DMS114 treated with DMSO at 0.1 percent for 48 hours (cell line): ENCODE results near the gene DHCR24.
"Not testable (repeated sequence)": the region's sequence is repeated elsewhere in the genome, so short reads cannot be mapped to it uniquely, and the experiment has no call there.

Experiments used
- DNase-seq: peaks from one replicate; lab custom pipeline; 2025; ENCODE audit not compliant: unreplicated experiment; lab: John Stamatoyannopoulos, UW

Gene DHCR24

DNA sequence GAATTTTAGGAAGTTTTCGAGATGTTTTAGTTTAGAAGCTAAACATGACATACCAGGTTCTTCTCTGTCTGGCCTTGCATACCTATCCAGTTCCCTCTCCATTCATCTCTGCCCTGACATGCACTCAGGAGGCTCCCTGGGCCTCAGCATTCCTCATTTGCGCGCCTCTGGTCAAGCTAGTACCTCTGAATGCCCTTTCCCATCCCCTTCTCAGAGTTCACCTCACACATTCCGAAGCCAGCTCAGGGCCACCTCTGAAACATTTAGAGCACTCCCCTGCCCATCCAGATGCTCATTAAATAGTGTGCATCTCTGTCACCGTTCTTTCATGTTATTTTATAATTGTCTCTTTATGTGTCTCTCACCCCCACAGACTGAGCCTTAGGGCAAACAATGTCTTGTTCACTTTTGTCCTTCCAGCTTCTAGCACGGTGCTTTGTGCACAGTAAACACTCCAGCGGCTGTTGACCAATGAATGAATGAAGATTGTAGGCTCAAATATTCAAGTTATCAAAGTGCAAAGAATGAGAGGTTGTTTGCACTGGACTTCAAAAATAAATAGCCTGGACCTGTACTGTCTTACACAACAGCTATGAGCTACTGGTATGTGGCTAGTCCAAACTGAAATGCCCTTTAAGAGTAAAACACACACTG lies 1.2 kb upstream of the DHCR24 start:
- no peak for DNase-seq

DNA sequence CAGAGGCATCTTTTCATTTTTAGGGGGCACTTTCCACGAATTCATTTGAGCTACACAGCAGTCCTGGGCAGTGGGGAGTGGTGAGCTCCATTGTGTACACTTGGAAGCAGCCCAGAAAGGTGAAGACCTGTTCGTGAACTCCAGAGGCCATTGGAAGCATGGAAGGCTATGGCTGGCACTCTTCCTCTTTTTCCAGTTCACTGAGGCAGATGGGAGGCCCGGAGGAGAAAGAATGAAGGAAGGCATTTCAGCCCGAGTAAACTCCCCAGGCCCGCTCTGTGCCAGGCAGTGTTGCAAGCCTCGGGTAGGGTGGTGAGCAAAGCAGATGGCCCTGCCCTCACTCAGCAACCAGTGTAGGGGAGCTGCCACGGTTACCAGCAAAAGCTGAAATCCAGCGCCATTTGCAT lies 673 bp upstream of the DHCR24 start:
- DNase-seq: no peak

DNA sequence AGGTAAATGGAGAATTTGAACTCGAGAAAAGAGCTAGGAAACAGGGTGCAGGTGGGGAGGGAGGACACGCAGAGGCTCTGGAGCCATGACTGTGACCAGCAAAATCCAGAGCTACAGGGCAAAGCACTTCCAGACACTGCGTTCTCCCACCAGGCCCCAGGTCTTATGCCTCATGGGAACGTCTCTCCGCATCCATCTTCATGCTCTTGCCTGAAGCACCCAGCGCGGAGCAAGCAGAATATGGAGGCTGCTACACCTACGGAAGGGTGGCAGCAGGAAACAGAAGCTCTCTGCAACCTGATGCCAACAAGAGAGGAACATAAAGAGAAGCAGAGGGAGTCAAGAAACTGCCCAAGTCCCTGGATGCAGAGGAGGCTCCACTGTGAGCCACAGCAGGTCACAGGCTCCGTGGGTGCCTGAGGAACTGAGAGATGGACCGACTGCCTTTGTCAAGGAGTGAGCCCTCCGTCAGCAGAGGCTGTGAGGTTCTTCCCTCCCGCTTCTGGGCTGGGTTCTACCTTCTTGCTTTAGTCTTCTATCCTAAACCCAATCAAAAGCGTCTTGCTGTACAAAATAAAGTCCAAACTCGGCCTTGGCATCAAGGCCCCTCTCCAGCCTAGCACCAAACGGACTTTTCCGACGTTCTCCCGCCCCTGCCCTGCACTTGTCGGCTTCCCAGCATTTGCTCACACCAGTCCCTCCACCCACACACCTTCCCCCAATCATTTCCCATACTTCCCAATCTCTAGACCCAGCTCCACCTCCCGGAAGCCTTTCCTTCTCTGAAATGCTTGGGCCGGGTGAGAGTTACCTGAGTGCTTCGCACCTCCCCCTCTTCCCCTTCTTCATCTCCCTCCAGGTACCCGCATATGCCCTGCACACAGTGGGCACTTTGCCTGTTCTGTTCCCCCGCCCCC lies 930 bp downstream of the DHCR24 start:
- DNase-seq: peak; percentile 20

DNA sequence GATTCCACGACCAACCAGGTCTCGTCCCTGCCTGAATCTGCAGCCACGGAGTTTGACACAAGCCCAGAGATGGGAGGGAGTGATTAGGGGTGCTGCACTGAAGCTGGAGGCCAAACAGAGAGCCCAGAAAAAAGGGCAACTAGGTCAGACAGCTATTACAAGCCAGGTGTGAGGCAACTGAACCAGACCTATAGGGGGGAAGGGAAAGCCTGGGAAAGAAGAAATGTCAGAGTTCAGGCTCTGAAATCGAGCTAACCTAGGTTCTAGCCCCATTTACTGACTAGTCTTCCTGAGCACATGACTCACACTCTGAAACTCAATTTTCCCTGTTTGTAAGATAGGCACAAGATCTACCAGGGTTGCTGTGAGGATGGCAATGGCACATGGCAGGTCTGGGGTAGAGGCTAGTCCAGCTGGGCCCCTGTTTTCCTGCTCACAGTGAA lies 1.7 kb downstream of the DHCR24 start:
- no peak for DNase-seq

DNA sequence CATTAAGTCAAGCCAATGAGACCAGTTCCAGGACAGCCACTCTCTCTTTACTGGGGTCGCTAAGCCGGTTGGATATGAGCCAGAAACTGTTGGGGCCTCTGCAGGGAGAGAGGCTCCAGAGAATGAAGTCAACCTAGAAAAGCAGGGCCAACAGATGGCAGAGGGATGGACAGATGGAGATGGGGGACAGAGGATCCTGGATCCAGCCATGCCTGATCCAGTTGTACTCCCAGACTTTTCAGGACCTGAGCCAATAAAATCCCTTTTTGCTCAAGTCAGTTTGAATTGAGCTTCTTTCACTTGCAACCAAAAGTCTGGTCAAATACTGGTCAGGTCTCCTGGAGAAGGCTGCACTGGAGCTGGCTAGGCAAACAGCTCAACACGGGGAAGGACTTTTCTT lies 2.2 kb downstream of the DHCR24 start:
- no peak for DNase-seq

DNA sequence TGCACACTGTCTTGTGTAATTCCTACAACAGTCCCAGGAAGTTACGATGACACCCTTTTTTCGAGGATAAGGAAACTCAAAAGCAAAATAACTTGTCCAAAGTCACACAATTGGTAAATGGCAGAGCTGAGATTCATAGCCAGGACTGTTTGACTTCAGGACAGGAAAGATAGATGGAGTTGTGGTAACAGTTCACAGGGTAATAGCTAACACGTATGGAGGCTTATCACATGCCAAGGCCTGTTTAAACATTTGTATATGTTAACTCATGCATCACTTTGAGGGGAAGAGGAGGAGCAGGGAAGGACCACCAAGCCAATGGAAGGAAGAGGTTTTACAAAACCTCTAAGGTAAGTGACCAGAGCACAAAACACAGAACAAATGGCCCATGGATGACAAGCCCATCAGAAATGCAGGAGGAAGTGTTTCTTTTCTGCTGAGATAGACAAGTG lies 2.8 kb downstream of the DHCR24 start:
- DNase-seq: no peak

DNA sequence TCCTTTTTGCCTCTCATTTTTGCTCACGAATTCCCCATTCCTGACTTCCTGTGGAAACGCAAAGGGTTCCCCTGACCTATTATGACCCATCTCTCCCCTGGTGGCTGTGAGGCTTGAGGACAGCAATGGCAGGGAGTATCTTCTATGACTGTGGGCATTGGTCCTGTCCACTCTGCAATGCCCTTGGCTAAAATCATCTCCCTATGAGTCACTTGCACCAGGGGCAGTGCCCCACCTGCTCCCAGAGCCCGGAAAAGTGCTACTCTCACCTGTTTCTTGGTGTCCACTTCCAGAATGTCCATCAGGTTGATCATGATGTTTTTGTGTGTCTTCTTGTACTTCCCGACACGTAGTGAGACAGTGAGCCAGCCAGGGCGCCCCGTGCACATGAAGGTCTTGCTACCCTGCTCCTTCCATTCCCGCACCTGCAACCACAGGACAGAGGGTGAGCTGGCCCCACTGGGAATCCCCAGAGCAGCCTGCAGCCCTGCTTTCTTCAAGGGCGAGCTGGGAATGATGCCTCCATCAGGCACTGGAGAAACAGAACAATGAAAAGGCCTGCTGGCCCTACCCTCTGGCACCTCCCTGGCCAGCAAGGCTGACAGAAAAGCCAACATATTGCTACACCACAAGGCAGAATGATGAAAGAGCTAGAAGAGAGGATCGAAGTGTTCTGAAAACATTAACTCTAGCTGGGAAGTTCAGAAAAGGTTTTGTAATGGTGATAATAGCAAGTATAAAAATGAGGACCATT lies 3.5 kb downstream of the DHCR24 start:
- DNase-seq: no peak

DNA sequence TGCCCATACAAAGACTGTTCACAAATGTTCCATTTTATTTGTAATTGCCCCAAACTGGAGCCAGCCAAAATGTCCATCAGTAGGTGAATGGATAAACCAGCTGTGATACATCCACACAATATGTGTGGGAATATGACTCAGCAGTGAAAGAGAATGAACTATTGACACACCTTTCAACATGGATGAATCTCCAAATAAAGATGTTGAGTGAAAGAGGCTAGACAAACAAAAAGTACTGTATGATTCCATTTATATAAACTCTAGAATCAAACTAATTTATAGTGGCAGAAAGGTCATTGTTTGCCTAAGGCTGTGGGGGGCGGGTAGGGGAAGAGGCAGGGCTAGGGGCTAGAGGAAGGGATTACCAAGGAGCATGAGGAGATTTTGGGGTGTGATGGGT lies 4.5 kb downstream of the DHCR24 start:
- DNase-seq: no peak

DNA sequence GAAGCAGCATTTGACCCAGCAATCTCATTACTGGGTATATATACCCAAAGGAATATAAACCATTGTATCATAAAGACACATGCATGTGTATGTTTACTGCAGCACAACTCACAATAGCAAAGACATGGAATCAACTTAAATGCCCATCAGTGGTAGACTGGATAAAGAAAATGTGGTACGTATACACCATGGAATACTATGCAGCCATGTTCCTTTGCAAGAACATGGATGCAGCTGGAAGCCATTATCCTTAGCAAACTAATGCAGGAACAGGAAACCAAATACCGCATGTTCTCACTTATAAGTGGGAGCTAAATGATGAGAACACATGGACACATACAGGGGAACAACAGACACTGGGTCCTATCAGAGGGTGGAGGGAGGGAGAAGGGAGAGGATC lies 5.4 kb downstream of the DHCR24 start:
- not testable (repeated sequence) for DNase-seq

DNA sequence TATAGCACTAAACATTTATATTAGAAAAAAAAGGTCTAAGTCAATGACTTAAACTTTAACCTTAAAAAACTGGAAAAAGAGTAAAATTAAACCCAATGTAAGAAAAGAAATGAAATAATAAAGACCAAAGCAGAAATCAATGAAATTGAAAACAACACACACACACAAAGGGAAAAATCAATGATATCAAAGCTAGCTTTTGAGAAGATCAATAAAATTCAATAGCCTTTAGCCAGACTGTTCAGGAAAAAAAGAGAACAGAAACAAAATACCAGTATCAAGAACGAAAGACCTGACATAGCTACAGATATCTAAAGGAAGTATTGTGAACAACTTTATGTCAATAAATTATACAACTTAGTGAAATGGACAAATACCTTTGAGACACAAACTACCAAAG lies 7.1 kb downstream of the DHCR24 start:
- no peak for DNase-seq

DNA sequence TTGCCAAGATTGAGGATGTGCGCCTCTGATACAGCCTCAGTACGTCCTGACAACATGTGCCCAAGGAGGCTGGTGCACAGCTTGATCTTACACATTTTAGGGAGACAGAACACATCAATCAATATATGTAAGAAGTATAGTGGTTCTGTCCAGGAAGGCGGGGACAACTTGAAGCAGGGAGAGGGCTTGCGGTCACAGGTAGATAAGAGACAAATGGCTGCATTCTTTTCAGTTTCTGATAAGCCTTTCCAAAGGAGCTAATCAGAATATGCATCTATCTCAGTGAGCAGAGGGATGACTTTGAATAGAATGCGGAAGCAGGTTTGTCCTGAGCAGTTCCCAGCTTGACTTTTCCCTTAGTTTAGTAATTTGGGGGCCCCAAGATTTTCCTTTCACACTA lies 10.2 kb downstream of the DHCR24 start:
- DNase-seq: no peak

DNA sequence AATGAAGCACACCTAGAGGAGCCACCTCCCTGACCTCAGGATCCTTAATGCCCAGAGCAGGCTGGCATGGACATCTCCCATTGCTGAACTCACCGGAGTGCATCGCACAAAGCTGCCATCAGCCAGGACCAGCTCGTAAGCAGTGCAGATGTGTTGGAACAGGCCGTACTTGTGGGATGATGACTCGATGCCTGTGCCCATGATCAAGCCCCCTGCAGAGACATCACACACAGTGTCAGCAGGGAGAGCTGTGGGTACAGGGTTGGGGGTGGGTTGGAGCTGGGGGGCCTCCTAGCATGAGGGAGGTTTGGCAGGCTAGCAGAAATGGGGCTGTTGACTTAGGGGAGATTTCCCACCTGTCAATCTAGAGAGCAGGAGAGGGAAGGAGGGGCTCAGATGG lies 12.0 kb downstream of the DHCR24 start:
- DNase-seq: no peak

DNA sequence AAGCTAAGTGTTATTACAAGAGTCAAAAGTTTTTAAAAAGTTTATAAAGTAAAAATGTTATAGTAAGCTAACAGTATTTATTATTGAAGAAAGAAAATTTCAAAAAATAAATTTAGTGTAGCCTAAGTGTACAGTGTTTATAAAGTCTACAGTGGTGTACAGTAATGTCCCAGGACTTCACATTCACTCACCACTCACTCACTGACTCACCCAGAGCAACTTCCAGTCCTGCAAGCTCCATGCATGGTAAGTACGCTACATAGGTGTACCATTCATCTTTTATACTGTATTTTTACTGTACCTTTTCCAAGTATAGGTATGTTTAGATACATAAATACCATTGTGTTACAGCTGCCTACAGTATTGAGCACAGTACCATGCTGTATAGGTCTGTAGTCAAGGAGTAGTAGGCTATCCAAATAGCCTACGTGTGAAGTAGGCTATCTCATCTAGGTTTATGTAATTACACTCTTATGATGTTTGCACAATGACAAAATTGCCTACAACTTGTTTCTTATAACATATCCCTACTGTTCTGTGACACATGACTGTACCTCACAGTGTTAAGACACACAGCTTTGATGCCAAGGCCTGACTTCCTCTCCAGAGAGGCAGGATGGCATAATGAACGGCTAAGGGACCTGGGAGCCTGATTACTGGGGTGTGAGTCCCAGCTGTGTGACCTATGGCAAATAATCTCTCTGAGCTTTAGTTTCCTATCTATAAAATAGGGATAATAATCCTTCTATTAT lies 12.7 kb downstream of the DHCR24 start:
- DNase-seq: no peak

DNA sequence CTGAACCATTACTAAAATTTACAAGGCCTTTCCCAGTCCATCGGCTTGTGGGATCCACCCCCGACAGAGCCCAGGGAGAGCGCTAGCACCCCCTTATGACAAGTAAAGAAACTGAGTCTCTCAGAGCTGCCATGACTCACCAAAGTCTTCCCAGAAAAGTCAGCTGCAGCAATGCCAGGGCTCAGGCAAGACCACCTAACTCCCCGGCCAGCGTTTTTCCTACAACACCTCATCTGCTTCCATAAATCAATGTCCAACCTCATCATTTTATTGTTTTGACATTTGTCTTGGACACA lies 15.0 kb downstream of the DHCR24 start:
- no peak for DNase-seq

DNA sequence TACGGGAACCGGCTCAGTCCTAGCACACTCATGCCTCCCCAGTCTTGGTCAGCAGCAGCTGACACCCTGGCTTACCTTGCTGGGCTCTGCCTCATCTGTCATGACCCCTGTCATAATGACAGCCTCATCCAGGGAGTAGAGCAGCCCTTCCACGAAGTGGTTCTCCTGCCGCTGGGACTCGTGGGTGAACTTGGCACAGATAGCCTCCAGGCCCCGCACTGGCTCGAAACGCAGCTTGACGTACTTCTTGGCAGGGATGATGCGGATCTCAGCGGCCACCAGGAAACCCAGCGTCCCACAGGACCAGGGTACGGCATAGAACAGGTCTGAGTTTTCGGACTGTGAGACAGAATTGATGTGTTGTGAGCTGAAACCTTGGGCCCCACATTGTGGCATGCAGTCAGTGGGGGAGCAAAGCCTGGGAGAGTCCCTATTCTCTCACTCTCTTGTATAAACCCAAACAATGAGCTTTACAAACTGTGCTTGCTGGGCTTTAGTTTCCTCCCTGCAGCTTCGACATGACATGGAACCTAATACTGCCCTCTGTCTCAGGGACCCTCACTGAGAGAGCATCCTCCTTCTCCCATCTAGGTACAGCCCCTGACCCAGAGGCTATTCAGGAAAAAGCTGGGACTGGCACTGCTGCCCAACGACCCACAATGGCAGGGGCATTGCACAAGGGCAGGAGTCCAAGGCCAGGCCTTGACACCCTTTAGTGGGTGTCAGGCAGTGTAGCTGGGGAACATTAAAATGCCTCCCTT lies 15.5 kb downstream of the DHCR24 start:
- DNase-seq: no peak

DNA sequence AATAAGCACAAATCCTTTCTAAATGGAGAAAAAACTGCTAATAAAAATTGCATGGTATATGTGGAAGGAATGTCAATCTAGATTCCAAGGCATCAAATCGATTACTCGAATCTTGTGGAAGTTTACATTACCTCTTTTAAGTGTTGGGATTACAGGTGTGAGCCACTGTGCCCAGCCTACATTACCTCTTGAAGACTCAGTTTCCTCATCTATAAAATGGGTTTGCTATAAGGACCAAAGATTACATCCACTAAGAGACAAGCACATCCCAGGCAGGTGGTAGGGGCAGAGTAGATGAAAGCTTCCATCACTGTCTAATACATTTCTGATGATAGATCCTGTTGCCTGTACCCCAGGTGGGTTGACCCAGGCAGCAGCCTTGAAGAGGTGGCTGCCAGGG lies 16.1 kb downstream of the DHCR24 start:
- no peak for DNase-seq

DNA sequence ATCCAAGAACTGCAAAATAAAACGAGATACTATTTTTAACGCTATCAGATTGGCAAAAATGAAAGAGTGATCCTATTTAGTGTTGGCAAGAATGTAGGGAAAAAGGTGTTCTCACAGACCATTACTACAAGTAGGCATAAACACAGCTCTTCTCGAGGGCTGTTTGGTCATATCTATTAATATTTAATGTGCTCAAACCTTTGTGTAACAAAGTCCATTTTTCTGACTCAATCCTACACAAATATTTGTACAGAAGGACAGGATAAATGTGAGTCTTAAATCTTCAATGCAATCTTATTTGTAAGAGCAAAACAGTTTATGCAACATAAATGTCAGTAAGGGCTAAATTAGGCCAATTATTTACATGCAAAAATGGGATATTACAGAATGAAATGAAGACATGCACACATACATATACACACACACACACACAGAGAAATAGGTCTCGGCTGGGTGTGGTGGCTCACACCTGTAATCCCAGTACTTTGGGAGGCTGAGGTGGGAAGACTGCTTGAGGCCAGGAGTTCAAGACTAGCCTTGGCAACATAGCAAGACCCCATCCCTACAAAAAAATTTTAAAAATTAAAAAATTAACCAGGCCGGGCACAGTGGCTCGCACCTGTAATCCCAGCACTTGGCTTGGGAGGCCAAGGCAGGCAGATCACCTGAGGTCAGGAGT lies 17.7 kb downstream of the DHCR24 start:
- no peak for DNase-seq

DNA sequence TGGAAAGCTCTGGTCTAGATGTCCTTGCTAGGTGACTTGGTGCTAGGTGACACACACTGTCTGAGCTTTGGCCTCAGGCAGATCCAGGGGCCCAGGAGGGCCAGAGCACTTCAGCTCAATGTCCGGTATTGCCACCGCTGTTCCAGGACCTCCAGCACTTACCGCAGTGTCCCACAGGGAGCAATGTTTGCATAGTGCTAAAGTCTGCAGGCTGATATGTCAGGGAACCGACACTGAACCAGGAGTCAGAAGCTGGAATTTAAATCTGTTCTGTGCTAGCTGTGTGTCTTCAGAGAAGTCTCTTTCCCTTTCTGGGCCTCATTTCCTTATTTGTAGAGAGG lies 19.3 kb downstream of the DHCR24 start:
- DNase-seq: no peak

DNA sequence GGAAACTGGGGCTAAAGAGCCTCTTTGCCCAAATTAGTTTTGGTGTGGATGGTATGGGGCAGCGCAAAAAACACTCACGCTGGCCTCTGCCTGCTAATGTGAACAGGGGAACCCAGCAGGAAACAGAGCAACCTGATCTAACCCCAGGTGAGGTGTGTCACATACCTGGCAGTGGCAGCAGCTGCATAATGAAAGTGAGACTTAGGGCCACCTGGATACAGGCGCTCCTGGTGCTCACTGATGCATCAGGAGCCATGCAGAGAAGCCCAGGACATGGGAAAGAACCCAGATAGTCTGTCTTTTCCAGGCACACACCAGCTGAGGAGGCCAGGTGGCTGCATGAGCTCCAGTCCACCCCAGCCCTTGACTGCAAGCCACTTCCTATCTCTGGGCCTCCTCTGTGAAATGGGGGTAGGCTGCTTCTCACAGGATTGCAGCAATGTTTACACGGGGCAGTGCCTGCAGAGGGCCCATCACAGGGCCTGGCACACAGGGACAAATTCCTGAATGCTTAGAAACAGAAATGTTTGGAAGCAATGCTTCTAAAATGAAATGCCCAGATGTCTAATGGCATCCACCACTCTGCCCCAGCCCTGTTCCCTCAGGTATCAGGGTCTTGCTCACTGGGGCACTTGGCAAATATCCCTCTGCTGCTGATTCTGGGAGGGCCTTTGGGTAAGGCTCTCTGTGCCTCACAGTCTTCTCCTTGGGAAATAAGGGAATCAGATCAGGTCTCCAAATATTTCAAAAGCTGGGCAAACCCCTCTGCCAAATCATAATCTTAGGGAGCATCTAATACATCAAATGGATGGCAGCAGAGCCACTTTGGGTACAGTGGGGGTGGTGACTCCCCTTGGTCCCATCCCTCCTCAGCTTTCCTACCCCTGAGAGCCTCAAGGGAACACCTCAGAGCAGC lies 19.9 kb downstream of the DHCR24 start:
- no peak for DNase-seq
